Measurements from ENCODE around the gene BRWD1.

DNA sequence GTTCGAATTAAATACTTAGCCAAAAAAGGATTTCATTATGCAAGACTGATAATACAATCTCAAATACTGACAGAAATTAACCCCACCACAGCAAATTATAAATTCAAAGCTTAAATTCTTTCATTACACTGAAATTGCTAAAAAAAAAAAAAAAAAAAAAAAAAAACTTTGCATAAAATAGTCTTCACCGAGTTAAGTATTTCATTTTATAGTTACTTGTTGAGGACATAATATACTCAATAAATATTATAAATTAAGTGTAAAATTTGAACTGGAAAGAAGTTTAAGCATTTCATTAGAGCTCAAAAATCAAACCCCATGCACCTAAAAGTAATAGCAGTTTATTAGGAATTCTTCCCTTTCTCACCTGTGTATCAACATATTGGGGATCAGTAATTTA, 128.3 kb downstream of the BRWD1 start:
- TF ChIP-seq, protein P1, sequence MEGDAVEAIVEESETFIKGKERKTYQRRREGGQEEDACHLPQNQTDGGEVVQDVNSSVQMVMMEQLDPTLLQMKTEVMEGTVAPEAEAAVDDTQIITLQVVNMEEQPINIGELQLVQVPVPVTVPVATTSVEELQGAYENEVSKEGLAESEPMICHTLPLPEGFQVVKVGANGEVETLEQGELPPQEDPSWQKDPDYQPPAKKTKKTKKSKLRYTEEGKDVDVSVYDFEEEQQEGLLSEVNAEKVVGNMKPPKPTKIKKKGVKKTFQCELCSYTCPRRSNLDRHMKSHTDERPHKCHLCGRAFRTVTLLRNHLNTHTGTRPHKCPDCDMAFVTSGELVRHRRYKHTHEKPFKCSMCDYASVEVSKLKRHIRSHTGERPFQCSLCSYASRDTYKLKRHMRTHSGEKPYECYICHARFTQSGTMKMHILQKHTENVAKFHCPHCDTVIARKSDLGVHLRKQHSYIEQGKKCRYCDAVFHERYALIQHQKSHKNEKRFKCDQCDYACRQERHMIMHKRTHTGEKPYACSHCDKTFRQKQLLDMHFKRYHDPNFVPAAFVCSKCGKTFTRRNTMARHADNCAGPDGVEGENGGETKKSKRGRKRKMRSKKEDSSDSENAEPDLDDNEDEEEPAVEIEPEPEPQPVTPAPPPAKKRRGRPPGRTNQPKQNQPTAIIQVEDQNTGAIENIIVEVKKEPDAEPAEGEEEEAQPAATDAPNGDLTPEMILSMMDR (IDR thresholded peaks at IDR 0.05), result no peak
- no peak for TF ChIP-seq POLR2A (IDR thresholded peaks at IDR 0.05)
